GM21390 (cell line): ENCODE results near the gene IFT74.

ENCODE experiments used
- ATAC-seq: cut with Tn5 transposase; IDR thresholded peaks from one replicate; pipeline ENCODE4 v1.9.1; 2021; ENCODE audit not compliant: unreplicated experiment

The IFT74 gene

GRCh38 chr9:26973989-26974388 is 17.8 kb downstream of the IFT74 start:
- ATAC-seq: no peak

- no peak for ATAC-seq
These were observed 18.7 kb downstream of the IFT74 start for GRCh38 chr9:26974927-26975326.

GRCh38 chr9:26975728-26976707 is 19.8 kb downstream of the IFT74 start:
- ATAC-seq: no peak

- ATAC-seq: peak; percentile 75
These were observed 27.1 kb downstream of the IFT74 start for GRCh38 chr9:26983340-26983739.

GRCh38 chr9:26995810-26996209 is 39.6 kb downstream of the IFT74 start:
- ATAC-seq: no peak

- no peak for ATAC-seq
These were observed 47.3 kb downstream of the IFT74 start for GRCh38 chr9:27003426-27004077.

- ATAC-seq: no peak
These were observed 49.3 kb downstream of the IFT74 start, which contains the start of gene LRRC19 for GRCh38 chr9:27005491-27005890. LRRC19 (minus strand) TSS chr9:27005672; CDS start chr9:26999694, 5,978 bp downstream.

- no peak for ATAC-seq
These were observed 63.4 kb downstream of the IFT74 start for GRCh38 chr9:27019589-27019988.

- no peak for ATAC-seq
These were observed 66.7 kb downstream of the IFT74 start for GRCh38 chr9:27022920-27023319.

- no peak for ATAC-seq
These were observed 73.0 kb downstream of the IFT74 start for GRCh38 chr9:27029186-27029585.

GRCh38 chr9:27033815-27034403 is 77.7 kb downstream of the IFT74 start:
- ATAC-seq: peak; percentile 82

- no peak for ATAC-seq
These were observed 81.3 kb downstream of the IFT74 start for GRCh38 chr9:27037499-27037898.

GRCh38 chr9:27041746-27042145 is 85.5 kb downstream of the IFT74 start:
- ATAC-seq: no peak

- no peak for ATAC-seq
These were observed 86.3 kb downstream of the IFT74 start for GRCh38 chr9:27042476-27042875.

GRCh38 chr9:27043176-27043575 is 87.0 kb downstream of the IFT74 start:
- ATAC-seq: no peak

GRCh38 chr9:27047136-27047535 is 90.9 kb downstream of the IFT74 start:
- ATAC-seq: no peak

GRCh38 chr9:27053369-27054022 is 97.3 kb downstream of the IFT74 start:
- no peak for ATAC-seq

- no peak for ATAC-seq
These were observed 97.9 kb downstream of the IFT74 start for GRCh38 chr9:27054125-27054524.

- no peak for ATAC-seq
These were observed 98.6 kb downstream of the IFT74 start for GRCh38 chr9:27054841-27055240.

- no peak for ATAC-seq
These were observed 103.2 kb downstream of the IFT74 start for GRCh38 chr9:27059412-27059811.

GRCh38 chr9:27059907-27060306 is 103.7 kb downstream of the IFT74 start:
- no peak for ATAC-seq
